ENCODE data around the gene CASP3.
A peak's percentile ranks its signal among the peaks of the same experiment; 100 is the strongest.

Gene CASP3

GRCh38 chr4:184649026-184649970, at the start of gene CASP3, which contains the start of gene PRIMPOL:
Gene CASP3 (minus strand): TSS chr4:184649447. CDS start chr4:184638453, 10,994 bp downstream.
Gene PRIMPOL (plus strand): TSS chr4:184649738. CDS start chr4:184657141, 7,403 bp downstream.
- DNase-seq (ENCODE audit: low read depth in 2 of 2): peak; percentile 89 to 90

DNA sequence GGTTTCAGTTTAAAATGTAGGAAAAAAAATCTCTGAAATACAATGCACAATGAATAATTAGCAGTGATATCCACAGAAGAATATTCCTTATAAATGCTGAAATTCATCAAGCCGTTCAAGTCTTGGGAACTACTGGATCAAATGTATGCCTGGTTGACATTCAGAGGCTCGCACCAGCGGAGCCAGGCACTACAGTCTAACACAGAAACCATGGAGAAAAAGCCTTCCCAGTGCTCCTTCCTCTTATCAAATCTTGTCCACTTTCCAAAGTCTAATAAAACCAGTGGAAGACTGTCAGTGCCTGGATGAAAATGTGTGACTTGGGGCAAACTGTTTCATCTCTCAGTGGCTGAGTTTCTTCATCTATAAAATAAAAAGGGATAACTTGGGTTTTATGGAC, 48.7 kb upstream of the CASP3 start:
- DNase-seq (ENCODE audit: low read depth in 2 of 2): no peak

GRCh38 chr4:184695178-184695896, 46.1 kb upstream of the CASP3 start:
- DNase-seq (ENCODE audit: low read depth in 2 of 2): no peak

DNA sequence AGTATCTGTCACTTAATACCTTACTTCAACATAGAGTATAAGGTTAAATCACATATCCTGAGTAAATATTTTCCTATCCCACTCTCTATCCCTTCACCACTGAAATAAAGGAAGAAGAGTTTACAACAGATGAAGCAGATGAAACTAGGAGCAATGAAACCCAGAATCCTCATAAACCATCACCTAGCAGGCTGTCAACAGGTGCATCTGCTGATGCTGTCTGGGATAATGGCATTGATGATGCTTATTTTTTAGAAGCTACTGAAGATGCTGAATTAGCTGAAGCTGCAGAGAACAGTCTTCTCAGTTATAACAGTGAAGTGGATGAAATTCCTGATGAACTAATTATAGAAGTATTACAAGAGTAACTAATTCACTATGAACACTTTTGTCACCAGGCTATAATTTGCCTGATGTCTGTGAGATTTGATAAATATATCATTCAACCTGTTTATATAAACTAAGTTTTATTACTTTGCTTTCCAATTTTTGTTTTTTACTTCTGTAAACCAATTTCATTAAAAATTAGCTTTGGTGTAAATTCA, 45.2 kb upstream of the CASP3 start:
- no peak for DNase-seq (ENCODE audit: low read depth in 2 of 2)

- no peak for DNase-seq (ENCODE audit: low read depth in 2 of 2)
Measured at GRCh38 chr4:184693056-184693455, 43.8 kb upstream of the CASP3 start.

DNA sequence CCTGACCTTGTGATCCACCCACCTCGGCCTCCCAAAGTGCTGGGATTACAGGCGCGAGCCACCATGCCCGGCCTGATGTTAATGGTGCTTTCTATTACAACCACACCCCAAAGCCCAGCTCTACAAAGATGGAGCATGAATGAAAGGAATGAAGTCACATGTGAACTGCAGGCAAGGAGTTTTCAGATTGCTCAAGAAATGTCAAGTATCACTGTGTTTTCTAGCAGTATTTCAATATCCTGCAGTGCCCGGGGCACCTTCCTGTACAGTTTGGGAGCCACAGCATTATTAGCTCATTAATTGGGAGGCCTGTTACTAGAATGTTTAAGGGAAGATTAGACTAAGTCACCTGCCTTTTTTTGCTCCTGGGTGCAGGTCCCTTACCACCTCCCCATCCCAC, 40.4 kb upstream of the CASP3 start:
- no peak for DNase-seq (ENCODE audit: low read depth in 2 of 2)

DNA sequence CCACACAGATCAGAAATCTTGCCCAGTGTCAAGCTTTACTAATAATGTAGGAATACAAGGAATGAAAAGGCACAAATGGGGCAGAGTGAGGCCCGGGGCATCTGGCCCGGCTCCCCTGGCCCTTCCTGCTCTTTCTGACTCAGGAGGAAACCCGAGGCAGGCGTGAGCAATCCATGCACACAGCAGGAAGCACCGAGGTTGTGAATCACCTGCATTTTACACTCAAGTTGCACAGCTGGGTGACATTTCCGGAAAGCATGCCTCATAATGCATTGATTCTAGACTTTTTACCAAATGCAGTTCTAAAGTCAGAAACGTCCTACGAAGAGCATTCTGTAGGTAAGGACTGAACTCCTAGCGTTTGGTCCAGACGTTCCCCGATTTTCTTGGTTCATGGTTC, 39.2 kb upstream of the CASP3 start:
- DNase-seq (ENCODE audit: low read depth in 2 of 2): no peak

GRCh38 chr4:184688005-184688404, 38.8 kb upstream of the CASP3 start:
- no peak for DNase-seq (ENCODE audit: low read depth in 2 of 2)

DNA sequence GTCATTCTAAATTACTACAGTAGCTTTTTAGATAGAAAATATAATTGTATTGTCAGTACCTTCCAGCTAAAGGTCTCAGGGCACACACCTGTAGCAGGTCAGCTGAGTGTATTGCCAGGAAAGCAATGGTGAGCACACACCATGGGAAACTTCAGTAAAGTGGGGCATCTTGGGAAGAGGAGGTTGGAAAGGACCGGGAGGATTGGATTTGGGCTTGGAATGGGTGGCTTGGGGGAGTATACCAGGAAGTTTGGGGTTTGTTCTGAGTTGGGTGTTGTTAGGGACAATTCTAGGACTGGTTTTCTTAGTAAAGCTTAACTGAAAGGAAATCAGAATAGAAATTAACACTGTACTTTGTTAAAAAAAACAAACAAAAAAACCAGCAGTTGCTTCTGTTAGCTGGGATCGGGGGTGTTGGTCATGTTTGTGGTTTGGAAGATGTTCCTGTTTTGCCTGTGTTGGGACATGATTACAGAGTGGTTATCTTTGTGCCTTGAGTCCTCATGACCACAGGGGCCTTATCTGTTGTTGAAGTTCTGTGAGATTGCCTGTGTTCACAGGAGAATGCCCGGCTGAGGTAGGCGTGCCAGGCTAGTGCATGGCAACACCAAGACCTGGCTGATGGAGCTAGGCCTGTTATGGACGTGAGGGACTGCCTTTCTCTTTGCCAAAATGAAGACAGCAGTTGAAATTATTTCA, 35.4 kb upstream of the CASP3 start:
- no peak for DNase-seq (ENCODE audit: low read depth in 2 of 2)

DNA sequence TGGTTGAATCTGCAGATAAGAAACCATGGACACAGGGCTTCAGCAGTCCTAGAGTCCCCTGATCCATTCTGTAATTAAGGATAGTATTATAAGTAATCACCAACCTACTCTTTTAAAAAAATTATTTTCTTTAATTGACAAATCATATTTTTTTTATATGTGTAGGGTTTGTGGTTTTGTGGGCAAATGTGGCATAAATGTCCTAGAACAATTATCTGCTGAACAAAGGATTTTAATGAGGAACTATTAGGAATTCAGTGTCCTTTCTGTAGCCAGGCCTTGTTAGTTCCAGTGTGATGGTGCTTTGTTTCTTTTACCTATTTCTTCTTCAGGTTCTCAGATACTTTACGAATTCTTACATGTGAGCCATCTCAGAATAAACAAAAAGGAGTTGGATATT, 32.7 kb upstream of the CASP3 start:
- no peak for DNase-seq (ENCODE audit: low read depth in 2 of 2)

- DNase-seq (ENCODE audit: low read depth in 2 of 2): no peak
Measured at GRCh38 chr4:184680698-184681097, 31.5 kb upstream of the CASP3 start.

GRCh38 chr4:184675821-184676492, 26.7 kb upstream of the CASP3 start:
- no peak for DNase-seq (ENCODE audit: low read depth in 2 of 2)

GRCh38 chr4:184675018-184675417, 25.8 kb upstream of the CASP3 start:
- no peak for DNase-seq (ENCODE audit: low read depth in 2 of 2)

DNA sequence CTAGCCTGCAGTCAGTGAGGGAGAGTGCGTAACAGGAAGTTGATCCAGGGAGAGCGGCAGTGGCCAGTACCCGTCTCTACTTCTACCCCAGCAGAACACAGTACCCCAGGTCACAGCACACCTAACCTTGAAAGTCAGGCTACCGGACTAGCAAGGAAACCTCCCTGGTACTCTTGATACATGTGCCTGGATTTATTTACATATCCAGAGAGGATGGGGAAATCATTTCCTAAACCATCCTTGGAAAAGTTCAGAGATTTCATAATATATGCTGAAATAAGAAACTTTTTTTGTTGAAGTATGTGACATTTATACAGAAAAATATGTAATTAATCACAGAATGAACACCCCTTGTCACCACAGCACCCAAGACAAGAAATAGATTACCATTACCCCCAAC, 24.8 kb upstream of the CASP3 start:
- no peak for DNase-seq (ENCODE audit: low read depth in 2 of 2)

DNA sequence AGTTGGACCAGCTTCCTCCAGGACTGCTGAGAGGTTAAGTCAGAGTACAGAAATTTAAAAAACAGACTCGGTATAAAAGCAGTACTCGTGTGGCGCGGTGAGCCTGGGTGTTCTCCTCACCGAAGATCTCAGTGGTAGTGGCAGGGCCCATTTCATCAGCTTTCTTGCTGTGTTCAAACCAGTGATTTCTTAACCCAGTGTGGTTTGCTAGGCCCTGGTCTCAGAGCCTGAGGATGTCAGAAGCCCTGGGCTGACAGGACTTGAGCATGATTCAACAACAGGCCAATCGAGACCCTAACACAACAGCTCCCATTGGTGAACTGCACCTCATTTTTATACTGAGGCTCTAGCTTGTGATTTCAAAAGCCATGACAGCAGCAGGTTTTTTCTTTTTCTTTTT, 23.5 kb upstream of the CASP3 start:
- DNase-seq (ENCODE audit: low read depth in 2 of 2): no peak

- DNase-seq (ENCODE audit: low read depth in 2 of 2): no peak
Measured at GRCh38 chr4:184671101-184671500, 21.9 kb upstream of the CASP3 start.

DNA sequence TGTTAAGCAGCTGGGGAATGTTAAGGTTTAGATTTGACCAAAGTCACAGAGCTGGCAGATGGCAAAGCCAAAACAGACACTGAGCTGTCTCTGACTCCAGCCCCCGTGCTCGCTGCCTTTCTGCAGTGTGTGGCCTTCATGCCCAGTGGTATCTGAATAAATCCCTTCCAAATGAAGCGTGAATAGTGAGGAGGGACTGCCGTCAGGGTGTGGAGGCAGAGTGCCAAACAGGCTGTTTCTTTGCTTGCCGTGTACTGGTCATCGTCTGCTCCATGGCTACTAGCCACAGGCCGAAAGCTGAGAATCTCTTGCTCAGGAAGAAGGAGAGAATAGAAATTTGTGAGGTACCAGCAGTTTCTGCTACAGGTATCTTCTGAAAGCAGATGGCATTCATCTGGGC, 20.0 kb upstream of the CASP3 start:
- no peak for DNase-seq (ENCODE audit: low read depth in 2 of 2)

DNA sequence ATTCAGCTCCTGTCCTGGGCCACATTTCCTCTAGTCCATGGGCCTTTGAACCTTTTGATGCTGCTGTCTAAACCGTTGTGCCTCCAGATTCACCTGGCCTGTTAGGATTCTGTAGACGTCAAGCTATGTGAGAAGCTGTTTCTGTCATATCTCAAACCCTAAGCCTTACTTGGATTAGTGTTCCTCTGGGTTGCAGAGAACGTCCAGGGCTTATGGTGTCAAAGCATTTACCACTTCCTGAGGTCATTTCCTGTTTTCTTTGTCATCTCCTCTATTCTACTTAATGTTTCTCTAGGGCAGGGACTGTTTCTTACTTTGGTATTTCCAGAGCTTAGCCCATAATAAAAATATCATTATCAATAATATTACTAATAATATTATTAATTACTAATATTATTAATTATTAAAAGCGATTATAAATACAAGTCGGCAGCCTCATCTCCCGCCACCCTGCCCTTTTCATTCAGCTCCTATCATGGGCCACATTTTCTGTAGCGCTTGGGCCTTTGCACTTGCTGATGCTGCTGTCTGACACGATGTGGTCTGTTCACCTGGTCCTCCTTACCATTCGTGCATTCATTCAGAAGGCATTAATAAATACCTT, 19.4 kb upstream of the CASP3 start:
- no peak for DNase-seq (ENCODE audit: low read depth in 2 of 2)

DNA sequence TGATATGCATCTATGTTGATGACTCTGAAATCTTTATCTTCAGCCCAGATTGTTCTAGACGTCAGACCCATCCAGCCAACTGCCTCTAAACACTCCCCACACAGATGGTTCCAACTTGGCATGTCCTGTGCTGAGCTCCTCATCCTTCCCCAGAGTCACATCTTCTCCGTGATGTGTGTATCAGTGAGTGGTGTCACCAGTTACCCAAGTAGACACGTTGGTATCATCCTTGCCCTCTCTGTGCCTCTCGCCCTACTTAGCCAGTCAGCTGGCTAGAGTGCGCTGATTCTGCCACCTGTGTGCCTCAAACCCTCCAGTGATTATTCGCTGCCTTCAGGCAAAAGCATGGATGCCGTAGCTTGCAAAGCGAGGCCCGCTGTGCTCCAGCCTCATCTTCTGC, 18.8 kb upstream of the CASP3 start:
- DNase-seq (ENCODE audit: low read depth in 2 of 2): no peak

GRCh38 chr4:184666670-184667069, 17.4 kb upstream of the CASP3 start:
- DNase-seq (ENCODE audit: low read depth in 2 of 2): no peak

Data from activated CD8-positive, alpha-beta memory T cell treated with anti-CD3 and anti-CD28 coated beads for 4 hours (primary cell).